Liver (tissue), 3 donors: ENCODE results near the gene SCPEP1.

Experiments used
- ATF3 ChIP-seq: IDR thresholded peaks from 2 replicates; pipeline ENCODE4 v1.6.1; 2016; ENCODE audit warnings: antibody characterized with exemption
- FOXA1 ChIP-seq: IDR thresholded peaks from 2 replicates; pipeline ENCODE4 v1.6.1; 2016; ENCODE audit warnings: antibody characterized with exemption
- HNF4A ChIP-seq, 2 donors: conservative IDR thresholded peaks; 2 replicates each; pipeline ENCODE4 v1.6.1; 2016; ENCODE audit warnings: antibody characterized with exemption in 2 of 2, mild to moderate bottlenecking in 2 of 2
- RAD21 ChIP-seq, 2 donors: IDR thresholded peaks; 2 replicates each; pipeline ENCODE4 v1.6.1; 2016; ENCODE audit warnings: antibody characterized with exemption in 2 of 2, mild to moderate bottlenecking in 2 of 2
- TF ChIP-seq, protein P1 (sequence below): fragments of 150-350 bp; IDR thresholded peaks from 2 replicates; pipeline ENCODE4 v1.5.1; 2017; ENCODE audit warnings: improper control_type of control experiment, low read depth, low read length; ENCODE audit not compliant: missing input control
- TF ChIP-seq, protein P2 (sequence below): IDR thresholded peaks from 2 replicates; pipeline ENCODE4 v1.6.1; 2016; ENCODE audit warnings: antibody characterized with exemption, mild to moderate bottlenecking
- TF ChIP-seq, protein P3 (sequence below): IDR thresholded peaks from 2 replicates; pipeline ENCODE4 v1.6.1; 2016; ENCODE audit warnings: antibody characterized with exemption
- donor health status: healthy.
- donor health status: healthy.

GRCh38 chr17:57011491-57012015 lies 33.6 kb downstream of the SCPEP1 start:
- TF ChIP-seq, protein P1, sequence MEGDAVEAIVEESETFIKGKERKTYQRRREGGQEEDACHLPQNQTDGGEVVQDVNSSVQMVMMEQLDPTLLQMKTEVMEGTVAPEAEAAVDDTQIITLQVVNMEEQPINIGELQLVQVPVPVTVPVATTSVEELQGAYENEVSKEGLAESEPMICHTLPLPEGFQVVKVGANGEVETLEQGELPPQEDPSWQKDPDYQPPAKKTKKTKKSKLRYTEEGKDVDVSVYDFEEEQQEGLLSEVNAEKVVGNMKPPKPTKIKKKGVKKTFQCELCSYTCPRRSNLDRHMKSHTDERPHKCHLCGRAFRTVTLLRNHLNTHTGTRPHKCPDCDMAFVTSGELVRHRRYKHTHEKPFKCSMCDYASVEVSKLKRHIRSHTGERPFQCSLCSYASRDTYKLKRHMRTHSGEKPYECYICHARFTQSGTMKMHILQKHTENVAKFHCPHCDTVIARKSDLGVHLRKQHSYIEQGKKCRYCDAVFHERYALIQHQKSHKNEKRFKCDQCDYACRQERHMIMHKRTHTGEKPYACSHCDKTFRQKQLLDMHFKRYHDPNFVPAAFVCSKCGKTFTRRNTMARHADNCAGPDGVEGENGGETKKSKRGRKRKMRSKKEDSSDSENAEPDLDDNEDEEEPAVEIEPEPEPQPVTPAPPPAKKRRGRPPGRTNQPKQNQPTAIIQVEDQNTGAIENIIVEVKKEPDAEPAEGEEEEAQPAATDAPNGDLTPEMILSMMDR, result no peak
- TF ChIP-seq HNF4A (conservative IDR thresholded peaks at IDR 0.05) (no peak), FOXA1 (no peak), ATF3 (no peak), RAD21 (IDR thresholded peaks at IDR 0.05) (no peak)
- TF ChIP-seq, protein P2, sequence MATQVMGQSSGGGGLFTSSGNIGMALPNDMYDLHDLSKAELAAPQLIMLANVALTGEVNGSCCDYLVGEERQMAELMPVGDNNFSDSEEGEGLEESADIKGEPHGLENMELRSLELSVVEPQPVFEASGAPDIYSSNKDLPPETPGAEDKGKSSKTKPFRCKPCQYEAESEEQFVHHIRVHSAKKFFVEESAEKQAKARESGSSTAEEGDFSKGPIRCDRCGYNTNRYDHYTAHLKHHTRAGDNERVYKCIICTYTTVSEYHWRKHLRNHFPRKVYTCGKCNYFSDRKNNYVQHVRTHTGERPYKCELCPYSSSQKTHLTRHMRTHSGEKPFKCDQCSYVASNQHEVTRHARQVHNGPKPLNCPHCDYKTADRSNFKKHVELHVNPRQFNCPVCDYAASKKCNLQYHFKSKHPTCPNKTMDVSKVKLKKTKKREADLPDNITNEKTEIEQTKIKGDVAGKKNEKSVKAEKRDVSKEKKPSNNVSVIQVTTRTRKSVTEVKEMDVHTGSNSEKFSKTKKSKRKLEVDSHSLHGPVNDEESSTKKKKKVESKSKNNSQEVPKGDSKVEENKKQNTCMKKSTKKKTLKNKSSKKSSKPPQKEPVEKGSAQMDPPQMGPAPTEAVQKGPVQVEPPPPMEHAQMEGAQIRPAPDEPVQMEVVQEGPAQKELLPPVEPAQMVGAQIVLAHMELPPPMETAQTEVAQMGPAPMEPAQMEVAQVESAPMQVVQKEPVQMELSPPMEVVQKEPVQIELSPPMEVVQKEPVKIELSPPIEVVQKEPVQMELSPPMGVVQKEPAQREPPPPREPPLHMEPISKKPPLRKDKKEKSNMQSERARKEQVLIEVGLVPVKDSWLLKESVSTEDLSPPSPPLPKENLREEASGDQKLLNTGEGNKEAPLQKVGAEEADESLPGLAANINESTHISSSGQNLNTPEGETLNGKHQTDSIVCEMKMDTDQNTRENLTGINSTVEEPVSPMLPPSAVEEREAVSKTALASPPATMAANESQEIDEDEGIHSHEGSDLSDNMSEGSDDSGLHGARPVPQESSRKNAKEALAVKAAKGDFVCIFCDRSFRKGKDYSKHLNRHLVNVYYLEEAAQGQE, result no peak
- TF ChIP-seq, protein P3, sequence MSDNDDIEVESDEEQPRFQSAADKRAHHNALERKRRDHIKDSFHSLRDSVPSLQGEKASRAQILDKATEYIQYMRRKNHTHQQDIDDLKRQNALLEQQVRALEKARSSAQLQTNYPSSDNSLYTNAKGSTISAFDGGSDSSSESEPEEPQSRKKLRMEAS, result no peak
